ENCODE data around the gene SLC39A9.
A peak's percentile ranks its signal among the peaks of the same experiment; 100 is the strongest.

SLC39A9 gene

DNA sequence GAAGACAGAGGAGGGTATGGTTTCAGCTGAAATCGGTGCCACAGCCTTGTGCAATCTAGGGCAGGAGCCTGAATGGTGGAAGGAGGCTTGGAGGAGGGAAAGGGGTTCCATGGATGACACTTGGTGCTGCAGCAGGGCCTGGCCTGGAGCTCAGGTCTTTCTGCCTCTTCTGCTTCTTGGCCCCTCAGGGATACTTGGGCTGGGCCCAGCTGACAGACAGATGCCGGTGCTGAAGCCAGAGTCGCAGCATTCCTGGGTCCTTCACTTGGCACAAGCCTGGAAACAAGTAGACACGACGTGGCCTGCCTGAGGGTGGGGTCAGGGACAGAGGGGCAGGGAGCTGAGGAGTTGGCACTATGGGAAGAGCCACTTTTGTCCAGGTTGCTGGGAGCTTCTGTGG lies 81.6 kb downstream of the SLC39A9 start:
- no peaks in the 10 kb centered on the region for H3K36me3 ChIP-seq
- no peaks in the 10 kb centered on the region for H3K9me3 ChIP-seq (ENCODE audit: severe bottlenecking)
- TF ChIP-seq, protein P1, sequence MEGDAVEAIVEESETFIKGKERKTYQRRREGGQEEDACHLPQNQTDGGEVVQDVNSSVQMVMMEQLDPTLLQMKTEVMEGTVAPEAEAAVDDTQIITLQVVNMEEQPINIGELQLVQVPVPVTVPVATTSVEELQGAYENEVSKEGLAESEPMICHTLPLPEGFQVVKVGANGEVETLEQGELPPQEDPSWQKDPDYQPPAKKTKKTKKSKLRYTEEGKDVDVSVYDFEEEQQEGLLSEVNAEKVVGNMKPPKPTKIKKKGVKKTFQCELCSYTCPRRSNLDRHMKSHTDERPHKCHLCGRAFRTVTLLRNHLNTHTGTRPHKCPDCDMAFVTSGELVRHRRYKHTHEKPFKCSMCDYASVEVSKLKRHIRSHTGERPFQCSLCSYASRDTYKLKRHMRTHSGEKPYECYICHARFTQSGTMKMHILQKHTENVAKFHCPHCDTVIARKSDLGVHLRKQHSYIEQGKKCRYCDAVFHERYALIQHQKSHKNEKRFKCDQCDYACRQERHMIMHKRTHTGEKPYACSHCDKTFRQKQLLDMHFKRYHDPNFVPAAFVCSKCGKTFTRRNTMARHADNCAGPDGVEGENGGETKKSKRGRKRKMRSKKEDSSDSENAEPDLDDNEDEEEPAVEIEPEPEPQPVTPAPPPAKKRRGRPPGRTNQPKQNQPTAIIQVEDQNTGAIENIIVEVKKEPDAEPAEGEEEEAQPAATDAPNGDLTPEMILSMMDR (IDR thresholded peaks at IDR 0.05; ENCODE audit: low read depth, low read length) = no peak
- DNase-seq = no peak
- H3K27ac ChIP-seq = no peak overlapping the region
- no peak overlapping the region for H3K4me3 ChIP-seq (ENCODE audit: low read depth, low read length)
- no peaks in the 10 kb centered on the region for H3K27me3 ChIP-seq (ENCODE audit: insufficient read depth, low read depth, severe bottlenecking)

DNA sequence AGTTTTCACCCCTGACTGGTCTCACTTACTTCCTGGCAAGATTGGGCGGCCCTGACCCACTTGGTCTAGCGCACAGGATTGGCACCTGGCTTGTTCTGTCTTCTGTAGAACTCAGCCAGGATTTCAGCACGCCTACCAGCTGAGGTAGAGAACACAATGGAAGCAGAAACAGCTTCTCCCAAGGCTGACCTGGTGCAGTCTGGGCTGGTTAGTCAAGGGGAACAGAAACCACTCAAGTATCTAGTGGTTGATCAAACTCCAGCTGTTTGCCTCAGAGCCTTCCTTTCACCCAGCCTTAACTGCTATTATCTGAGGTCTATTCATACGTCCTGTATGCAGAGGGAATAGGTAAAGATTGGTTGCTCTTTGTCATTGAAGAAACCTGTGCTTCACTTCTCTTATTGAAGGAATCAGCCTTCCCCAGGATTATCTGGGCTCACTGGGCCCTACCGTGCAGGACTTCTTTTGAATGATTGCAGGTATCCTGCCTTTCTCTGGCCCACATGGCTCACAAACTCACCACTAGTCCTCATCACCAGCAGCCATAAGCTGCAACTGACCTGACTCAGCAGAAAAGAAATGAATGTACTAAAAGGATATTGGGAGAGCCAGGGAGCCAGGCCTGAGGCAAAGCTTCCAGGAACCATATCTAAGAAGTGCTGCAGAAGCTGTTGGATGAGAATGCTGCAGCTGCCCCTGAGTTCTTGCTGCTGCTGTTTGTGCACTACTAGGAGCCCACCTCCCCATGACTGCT lies 83.5 kb downstream of the SLC39A9 start:
- Histone ChIP-seq H3K27ac (no peak overlapping the region), H3K36me3 (no peaks in the 10 kb centered on the region), H3K4me3 (ENCODE audit: low read depth, low read length) (no peak overlapping the region), H3K9me3 (ENCODE audit: severe bottlenecking) (no peaks in the 10 kb centered on the region), H3K27me3 (ENCODE audit: insufficient read depth, low read depth, severe bottlenecking) (no peaks in the 10 kb centered on the region)
- TF ChIP-seq, protein P1 (IDR thresholded peaks at IDR 0.05; ENCODE audit: low read depth, low read length) = no peak
- no peak for DNase-seq

DNA sequence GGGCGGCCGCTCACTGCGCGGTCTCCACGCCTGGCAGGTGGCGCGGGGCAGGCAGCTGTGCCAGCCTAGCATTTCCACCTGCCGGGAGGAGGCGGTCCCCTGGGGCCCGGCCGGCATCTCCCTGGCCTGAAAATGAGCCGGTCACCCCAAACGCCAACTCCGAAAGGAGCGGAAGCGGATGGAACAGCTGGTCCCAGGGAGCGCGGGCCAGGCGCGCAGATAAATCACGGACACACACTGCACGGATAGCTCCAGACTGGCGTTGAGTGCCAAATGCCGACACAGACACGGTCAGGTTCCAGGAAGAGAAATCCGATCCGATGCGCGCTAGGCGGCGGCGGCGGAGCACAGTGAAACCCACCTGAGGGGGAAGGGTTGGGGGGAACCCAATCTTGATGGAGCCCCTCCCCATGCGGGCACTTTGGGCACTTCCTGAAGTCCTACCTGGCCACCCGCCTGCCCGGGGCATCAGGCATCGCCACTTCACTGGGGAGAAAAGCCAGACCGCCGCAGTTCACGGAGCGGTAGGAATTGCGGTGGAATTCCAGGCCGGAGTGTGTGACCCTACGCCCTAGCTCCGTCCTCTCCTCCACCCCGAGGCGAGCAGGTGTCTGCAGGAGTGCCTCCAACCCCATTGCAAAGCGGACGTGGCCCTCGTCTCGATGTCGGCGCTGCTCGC lies 85.4 kb downstream of the SLC39A9 start:
- H3K9me3 ChIP-seq (ENCODE audit: severe bottlenecking) = no peaks in the 10 kb centered on the region
- DNase-seq = no peak
- H3K27me3 ChIP-seq (ENCODE audit: insufficient read depth, low read depth, severe bottlenecking) = no peaks in the 10 kb centered on the region
- no peaks in the 10 kb centered on the region for H3K36me3 ChIP-seq
- TF ChIP-seq, protein P1 (IDR thresholded peaks at IDR 0.05; ENCODE audit: low read depth, low read length) = no peak
- no peak overlapping the region for H3K4me3 ChIP-seq (ENCODE audit: low read depth, low read length)
- H3K27ac ChIP-seq = no peak overlapping the region

DNA sequence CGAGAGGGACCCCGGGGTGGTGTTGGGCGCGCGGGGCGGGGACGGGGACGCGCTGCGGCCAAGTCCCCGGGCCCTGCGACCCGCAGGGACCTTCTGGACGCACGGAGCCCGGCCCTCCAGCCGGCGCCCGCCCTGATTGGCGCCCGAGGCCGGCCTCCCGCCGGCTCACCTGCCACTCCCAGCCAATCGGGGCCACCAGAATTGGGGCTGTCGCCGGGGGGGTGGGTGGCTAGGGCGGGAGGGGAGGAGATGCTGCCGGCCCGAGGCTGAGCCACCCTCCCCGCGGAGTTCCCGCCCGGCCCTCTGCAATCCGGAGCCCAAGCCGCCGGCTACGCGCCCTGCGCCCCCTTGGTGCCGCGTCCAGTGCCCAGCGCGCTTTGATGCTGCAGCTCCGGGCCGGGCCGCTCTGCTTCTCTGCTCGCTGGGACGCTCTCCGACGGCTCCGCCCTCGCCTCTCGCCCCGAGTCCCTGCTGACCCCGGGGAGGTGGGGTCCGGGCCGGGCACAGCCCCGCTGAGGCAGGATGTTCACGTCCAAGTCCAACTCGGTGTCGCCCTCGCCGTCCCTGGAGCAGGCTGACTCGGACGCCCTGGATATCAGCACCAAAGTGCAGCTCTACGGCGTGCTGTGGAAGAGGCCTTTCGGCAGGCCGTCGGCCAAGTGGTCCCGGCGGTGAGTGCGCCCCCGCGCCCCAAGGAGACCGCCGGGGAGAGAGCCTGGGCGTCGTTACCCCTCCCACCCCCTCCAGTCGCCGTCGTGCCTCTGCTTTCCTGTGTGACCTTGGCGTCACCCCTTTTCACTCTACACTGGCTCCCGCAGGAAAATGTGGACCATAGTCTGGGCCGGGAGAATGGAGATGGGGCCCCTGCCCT lies 86.2 kb downstream of the SLC39A9 start, which contains the start of gene PLEKHD1:
PLEKHD1 (plus strand) TSS at position 285 of the 871 bp plus-strand sequence; CDS start at position 523, 238 bp downstream.
- no peaks in the 10 kb centered on the region for H3K27me3 ChIP-seq (ENCODE audit: insufficient read depth, low read depth, severe bottlenecking)
- peak within 1 kb of the TSS; percentile 26 for H3K4me3 ChIP-seq (ENCODE audit: low read depth, low read length)

DNA sequence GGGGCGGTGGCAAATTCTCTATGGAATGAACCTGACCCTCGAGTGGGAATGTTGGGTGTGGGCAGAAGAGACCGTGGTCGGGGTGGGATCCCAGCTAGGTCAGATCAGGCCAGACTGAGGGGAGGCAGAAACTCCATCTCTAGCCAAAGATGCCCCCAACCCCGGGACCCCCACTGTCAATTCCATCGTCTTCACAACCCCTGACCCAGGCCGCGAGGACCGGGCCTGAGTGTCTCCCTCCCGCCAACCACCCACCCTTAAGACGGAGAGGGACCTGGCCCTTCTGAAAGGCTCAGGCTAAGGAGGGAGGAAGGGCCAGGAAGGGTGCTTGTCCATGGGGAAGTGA lies 86.8 kb downstream of the SLC39A9 start:
- DNase-seq = no peak

More for the DNA sequence above, 86.2 kb downstream of the SLC39A9 start, which contains the start of gene PLEKHD1:
- Histone ChIP-seq H3K27ac (no peak within 1 kb of the TSS), H3K9me3 (ENCODE audit: severe bottlenecking) (no peaks in the 10 kb centered on the region), H3K36me3 (no peaks in the 10 kb centered on the region)
- TF ChIP-seq, protein P1 (IDR thresholded peaks at IDR 0.05; ENCODE audit: low read depth, low read length) = no peak
- DNase-seq = peak; percentile 52

More for the DNA sequence above, 86.8 kb downstream of the SLC39A9 start:
- Histone ChIP-seq H3K36me3 (no peaks in the 10 kb centered on the region), H3K27ac (no peak overlapping the region), H3K4me3 (ENCODE audit: low read depth, low read length) (peak overlapping the region; percentile 26; the same call in 1 of the 2 replicates), H3K9me3 (ENCODE audit: severe bottlenecking) (no peaks in the 10 kb centered on the region), H3K27me3 (ENCODE audit: insufficient read depth, low read depth, severe bottlenecking) (no peaks in the 10 kb centered on the region)
- TF ChIP-seq, protein P1 (IDR thresholded peaks at IDR 0.05; ENCODE audit: low read depth, low read length) = no peak

Measured in WERI-Rb-1 (cell line).